Measurements from ENCODE around the gene KRT27. TPM values are rescaled to one million over a fixed set of nuclear protein-coding genes. Genes with fewer than 3 reads are reported as not detected.

Gene KRT27
- total RNA-seq, 1 experiment from 2014 or later, result not detected

DNA sequence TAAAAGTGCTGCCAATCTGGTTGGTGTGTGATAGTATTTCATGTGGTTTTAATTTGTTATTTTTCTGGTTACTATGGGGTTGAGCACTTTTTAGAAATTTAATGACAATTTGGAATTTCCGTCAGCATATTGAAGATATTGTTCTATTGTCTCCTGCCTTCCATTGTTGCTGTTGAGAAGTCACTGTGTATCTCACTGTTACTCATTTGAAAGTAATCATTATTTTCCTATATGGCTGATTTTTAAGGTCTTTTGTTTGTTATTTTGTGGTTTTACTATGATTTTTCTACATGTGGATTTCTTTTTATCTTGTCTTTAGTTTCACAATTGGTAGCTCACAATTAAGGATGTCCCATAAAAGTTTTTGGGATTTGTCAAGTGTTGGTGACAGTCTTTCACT is 18.6 kb downstream of the KRT27 start:
- Histone ChIP-seq H3K4me3 (replicated peaks in 1 of 2; ENCODE audit: low read depth in 1 of 2, low read length in 2 of 2) (no peak overlapping the region), H4K20me1 (ENCODE audit: insufficient read depth) (no peaks in the 10 kb centered on the region), H3K9me3 (ENCODE audit: control insufficient read depth in 1 of 2, insufficient read depth in 1 of 2, low read depth in 1 of 2, low read length in 2 of 2) (peaks cover 8 to 14% of the 10 kb centered on the region in 2 experiments; a peak in 3 of 4 replicates), H3K9me2 (ENCODE audit: insufficient read depth) (no peaks in the 10 kb centered on the region), H3K4me2 (ENCODE audit: low read length) (no peak overlapping the region), H3K4me1 (ENCODE audit: control insufficient read depth in 1 of 2, insufficient read depth in 2 of 2, low read length in 2 of 2) (no peaks in the 10 kb centered on the region), H3K36me3 (ENCODE audit: control insufficient read depth in 1 of 2, insufficient read depth in 2 of 2, low read length in 2 of 2) (no peaks in the 10 kb centered on the region), H3K9ac (ENCODE audit: low read length) (no peak overlapping the region), H3K27me3 (ENCODE audit: insufficient read depth, low read length) (no peaks in the 10 kb centered on the region), H2AFZ (ENCODE audit: low read depth, low read length, poor library complexity, severe bottlenecking) (no peak overlapping the region), H3K27ac (ENCODE audit: low read depth, low read length) (no peak overlapping the region), H3K79me2 (ENCODE audit: insufficient read depth, low read length) (no peaks in the 10 kb centered on the region)
- DNase-seq (ENCODE audit: low read depth, low spot score), result no peak
- RAD21 ChIA-PET (ENCODE audit: low non-redundant PET in 1 of 2, low total read pairs in 2 of 2, uncharacterized antibody in 2 of 2, unreplicated experiment in 2 of 2), result no interaction called here
- BruUV-seq (replicated peaks), result no TSS peak
- CTCF ChIA-PET, result no interaction called here
- POLR2A ChIA-PET, result no interaction called here
- no peak for TF ChIP-seq POLR2A (IDR thresholded peaks at IDR 0.05; ENCODE audit: borderline replicate concordance, extremely low read depth, insufficient read depth, insufficient read length)
- TF ChIP-seq CBX3 (IDR thresholded peaks at IDR 0.05; ENCODE audit: low read depth), result peak; percentile 87; the same call in 1 of the 2 replicates
- intact Hi-C loops (cut with micrococcal nuclease), result no loop called here
- ATAC-seq, result no peak

DNA sequence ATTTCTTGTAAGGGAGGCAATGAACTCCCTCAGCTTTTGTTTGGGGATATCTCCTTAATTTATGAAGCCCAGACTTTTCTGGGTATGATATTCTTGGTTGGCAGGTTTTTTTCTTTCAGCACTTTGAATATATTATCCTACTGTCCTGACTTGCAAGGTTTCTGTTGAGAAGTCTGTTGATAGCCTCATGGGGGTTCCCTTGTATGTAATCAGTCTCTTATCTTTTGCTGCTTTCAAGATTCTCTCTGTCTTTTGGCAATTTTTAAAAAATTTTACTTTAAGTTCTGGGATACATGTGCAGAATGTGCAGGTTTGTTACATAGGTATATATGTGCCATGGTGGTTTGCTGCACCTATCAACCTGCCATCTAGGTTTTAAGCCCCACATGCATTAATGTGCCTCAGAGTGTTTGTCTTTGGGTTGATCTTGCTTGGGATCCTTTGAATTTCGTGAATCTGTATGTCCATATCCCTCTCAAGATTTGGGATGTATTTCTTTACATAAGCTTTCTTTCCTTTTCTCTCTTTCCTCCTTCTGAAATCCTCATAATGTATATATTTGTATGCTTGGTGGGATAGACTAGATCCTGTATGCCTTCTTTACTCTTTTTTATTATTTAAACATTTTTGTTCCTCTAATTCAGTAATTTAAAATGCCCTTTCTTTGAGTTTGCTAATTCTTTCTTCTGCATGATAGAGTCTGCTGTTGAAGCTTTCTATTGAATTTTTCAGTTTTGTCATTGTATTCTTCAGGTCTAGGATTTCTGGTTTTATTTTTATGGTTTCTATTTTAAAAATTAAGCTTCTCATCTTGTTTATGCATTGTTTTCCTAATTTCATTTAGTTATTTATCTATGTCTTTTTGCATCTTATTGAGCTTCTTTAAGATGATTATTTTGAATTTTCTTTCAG is 22.0 kb downstream of the KRT27 start:
- H3K36me3 ChIP-seq (ENCODE audit: control insufficient read depth in 1 of 2, insufficient read depth in 2 of 2, low read length in 2 of 2), result no peaks in the 10 kb centered on the region
- no peaks in the 10 kb centered on the region for H3K9me2 ChIP-seq (ENCODE audit: insufficient read depth)
- no TSS peak for BruUV-seq (replicated peaks)
- intact Hi-C loops (cut with micrococcal nuclease), result no loop called here
- DNase-seq (ENCODE audit: low read depth, low spot score) (no peak), ATAC-seq (no peak)
- H3K9me3 ChIP-seq (ENCODE audit: control insufficient read depth in 1 of 2, insufficient read depth in 1 of 2, low read depth in 1 of 2, low read length in 2 of 2), result peaks cover 8 to 14% of the 10 kb centered on the region in 2 experiments; a peak in 3 of 4 replicates
- H3K79me2 ChIP-seq (ENCODE audit: insufficient read depth, low read length), result no peaks in the 10 kb centered on the region
- no peak overlapping the region for H2AFZ ChIP-seq (ENCODE audit: low read depth, low read length, poor library complexity, severe bottlenecking)
- no peaks in the 10 kb centered on the region for H3K4me1 ChIP-seq (ENCODE audit: control insufficient read depth in 1 of 2, insufficient read depth in 2 of 2, low read length in 2 of 2)
- ChIA-PET POLR2A (interaction anchor here (1.0 kb wide), 1 partner anchor 761 kb away, joined by 4 read pairs; no protein-coding TSS in a partner anchor), RAD21 (ENCODE audit: low non-redundant PET in 1 of 2, low total read pairs in 2 of 2, uncharacterized antibody in 2 of 2, unreplicated experiment in 2 of 2) (no interaction called here), CTCF (no interaction called here)
- no peaks in the 10 kb centered on the region for H4K20me1 ChIP-seq (ENCODE audit: insufficient read depth)
- H3K27ac ChIP-seq (ENCODE audit: low read depth, low read length), result no peak overlapping the region
- TF ChIP-seq CBX3 (IDR thresholded peaks at IDR 0.05; ENCODE audit: low read depth), result peak; percentile 51; the same call in 1 of the 2 replicates
- no peak for TF ChIP-seq SP1 (IDR thresholded peaks at IDR 0.05; ENCODE audit: low read depth)
- H3K27me3 ChIP-seq (ENCODE audit: insufficient read depth, low read length), result no peaks in the 10 kb centered on the region
- H3K4me2 ChIP-seq (ENCODE audit: low read length), result no peak overlapping the region
- no peak overlapping the region for H3K9ac ChIP-seq (ENCODE audit: low read length)
- no peak overlapping the region for H3K4me3 ChIP-seq (replicated peaks in 1 of 2; ENCODE audit: low read depth in 1 of 2, low read length in 2 of 2)

Data from HCT116 (cell line).